DOHH2 (cell line): ENCODE results near the gene MYBPC2.

ENCODE experiments used
- EZH2phosphoT487 ChIP-seq: fragments of 200-600 bp; sonication (generic); IDR thresholded peaks from 2 replicates; pipeline ENCODE4 v1.6.1; 2017; ENCODE audit warnings: borderline replicate concordance, mild to moderate bottlenecking, antibody characterized with exemption, low read length, moderate library complexity, mixed read lengths
- TF ChIP-seq, protein P1 (sequence below): fragments of 200-600 bp; sonication (generic); IDR thresholded peaks from one replicate; pipeline ENCODE4 v1.5.1; 2014; ENCODE audit warnings: antibody characterized with exemption, mild to moderate bottlenecking, low read depth, low read length; ENCODE audit not compliant: poor library complexity, severe bottlenecking

DNA sequence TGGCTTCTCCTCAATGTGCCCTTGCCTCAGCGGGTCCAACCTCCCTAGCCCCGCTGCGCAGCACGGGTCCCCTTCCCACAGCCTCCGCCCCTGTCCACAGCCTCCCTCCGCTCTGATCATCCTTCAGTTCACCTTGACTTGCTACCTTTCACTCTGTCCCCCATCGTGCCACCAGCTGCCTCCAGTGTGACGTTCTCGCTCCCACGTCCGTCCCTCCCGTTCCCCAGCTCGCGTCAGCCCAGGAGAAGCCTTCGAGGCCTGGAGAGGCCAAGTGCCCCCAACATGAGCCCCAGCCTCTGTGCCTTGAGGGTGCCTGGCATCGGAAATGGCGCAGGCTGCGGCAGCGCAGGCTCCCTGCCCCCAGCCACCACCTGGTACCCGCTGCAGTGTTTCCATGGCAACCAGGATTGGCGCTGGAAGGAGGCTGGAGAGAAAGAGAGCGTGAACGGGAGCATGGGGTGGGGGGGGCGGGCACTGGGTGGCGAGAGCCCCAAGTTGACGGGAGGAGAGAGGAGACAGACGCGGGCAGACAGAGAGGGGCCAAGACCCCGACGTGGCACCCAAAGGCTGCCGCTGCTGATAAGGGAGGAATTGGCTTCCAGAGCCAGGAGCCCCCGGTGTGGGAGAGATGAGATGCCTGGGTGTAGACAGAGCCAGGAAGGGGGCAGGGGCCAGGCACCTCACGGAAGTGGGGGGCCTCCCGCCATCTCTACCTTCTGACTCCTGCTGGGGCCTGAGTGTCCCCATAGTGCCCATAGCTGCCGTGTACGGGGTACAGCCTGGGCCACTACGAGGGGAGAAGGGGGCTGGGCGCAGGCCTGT, 81.9 kb downstream of the MYBPC2 start:
- TF ChIP-seq, protein P1, sequence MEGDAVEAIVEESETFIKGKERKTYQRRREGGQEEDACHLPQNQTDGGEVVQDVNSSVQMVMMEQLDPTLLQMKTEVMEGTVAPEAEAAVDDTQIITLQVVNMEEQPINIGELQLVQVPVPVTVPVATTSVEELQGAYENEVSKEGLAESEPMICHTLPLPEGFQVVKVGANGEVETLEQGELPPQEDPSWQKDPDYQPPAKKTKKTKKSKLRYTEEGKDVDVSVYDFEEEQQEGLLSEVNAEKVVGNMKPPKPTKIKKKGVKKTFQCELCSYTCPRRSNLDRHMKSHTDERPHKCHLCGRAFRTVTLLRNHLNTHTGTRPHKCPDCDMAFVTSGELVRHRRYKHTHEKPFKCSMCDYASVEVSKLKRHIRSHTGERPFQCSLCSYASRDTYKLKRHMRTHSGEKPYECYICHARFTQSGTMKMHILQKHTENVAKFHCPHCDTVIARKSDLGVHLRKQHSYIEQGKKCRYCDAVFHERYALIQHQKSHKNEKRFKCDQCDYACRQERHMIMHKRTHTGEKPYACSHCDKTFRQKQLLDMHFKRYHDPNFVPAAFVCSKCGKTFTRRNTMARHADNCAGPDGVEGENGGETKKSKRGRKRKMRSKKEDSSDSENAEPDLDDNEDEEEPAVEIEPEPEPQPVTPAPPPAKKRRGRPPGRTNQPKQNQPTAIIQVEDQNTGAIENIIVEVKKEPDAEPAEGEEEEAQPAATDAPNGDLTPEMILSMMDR, result no peak
- no peak for TF ChIP-seq EZH2phosphoT487
